GM12864 (cell line): ENCODE data around the gene LBX2.

Experiments used
- DNase-seq: peaks from one replicate; pipeline ENCODE4 v3.0.0-alpha.2; 2011; ENCODE audit warnings: low read depth
- H3K4me3 ChIP-seq: 2 replicates; pipeline ENCODE4 v1.5.1; 2011; ENCODE audit warnings: mild to moderate bottlenecking, low read depth, low read length, control low read depth
- CTCF ChIP-seq: IDR thresholded peaks from 2 replicates; pipeline ENCODE4 v1.5.1; 2011; ENCODE audit warnings: low read depth, mild to moderate bottlenecking, moderate library complexity, low read length, control low read depth, inconsistent platforms; ENCODE audit errors: missing control alignments

Gene LBX2

GRCh38 chr2:74531666-74532065 lies 32.3 kb upstream of the LBX2 start:
- H3K4me3 ChIP-seq: peak overlapping the region; percentile 99; the same call in 1 of the 2 replicates
- no peak for DNase-seq
- TF ChIP-seq CTCF: no peak

GRCh38 chr2:74530239-74531187 lies 31.1 kb upstream of the LBX2 start:
- no peak for TF ChIP-seq CTCF
- DNase-seq: no peak
- H3K4me3 ChIP-seq: peak overlapping the region; percentile 99

- peak; percentile 94 for DNase-seq
- TF ChIP-seq CTCF: no peak
- H3K4me3 ChIP-seq: peak within 1 kb of the TSS; percentile 99
Measured at GRCh38 chr2:74529357-74530238, 30.2 kb upstream of the LBX2 start, which contains the start of the genes AUP1 and HTRA2. Gene AUP1 (minus strand): TSS chr2:74529706. CDS start chr2:74529629, 77 bp downstream. Gene HTRA2 (plus strand): TSS chr2:74529933. CDS start chr2:74530007, 74 bp downstream.

- H3K4me3 ChIP-seq: peak overlapping the region; percentile 99
- no peak for DNase-seq
- no peak for TF ChIP-seq CTCF
Measured at GRCh38 chr2:74528600-74529356, 29.4 kb upstream of the LBX2 start.

- no peak for TF ChIP-seq CTCF
- DNase-seq: no peak
- H3K4me3 ChIP-seq: peak overlapping the region; percentile 99; the same call in 1 of the 2 replicates
Measured at GRCh38 chr2:74527741-74528140, 28.3 kb upstream of the LBX2 start.

GRCh38 chr2:74526649-74527230 lies 27.3 kb upstream of the LBX2 start:
- DNase-seq: no peak
- no peak overlapping the region for H3K4me3 ChIP-seq
- no peak for TF ChIP-seq CTCF
